Measurements from ENCODE around the gene ZNF777.

- TF ChIP-seq CTCF (IDR thresholded peaks at IDR 0.05; ENCODE audit: low read depth, low read length, poor library complexity, severe bottlenecking) = no peak
- no peak for TF ChIP-seq EZH2phosphoT487 (IDR thresholded peaks at IDR 0.05; ENCODE audit: borderline replicate concordance, low read length)
Measured at GRCh38 chr7:149430192-149430591, 30.7 kb downstream of the ZNF777 start.

All from DOHH2 (cell line).